ENCODE data around the gene RAVER1.

Gene RAVER1

GRCh38 chr19:10274589-10274988 is 58.7 kb downstream of the RAVER1 start:
- TF ChIP-seq CTCF (IDR thresholded peaks at IDR 0.05; ENCODE audit: low read depth, low read length): no peak
- H3K4me3 ChIP-seq (replicated peaks in 1 of 2; ENCODE audit: low read depth in 2 of 2, low read length in 2 of 2): no peak overlapping the region
- DNase-seq (ENCODE audit: low read depth in 2 of 2): no peak

- H3K4me3 ChIP-seq (replicated peaks in 1 of 2; ENCODE audit: low read depth in 2 of 2, low read length in 2 of 2): peak overlapping the region; percentile 65 to 66
- DNase-seq (ENCODE audit: low read depth in 2 of 2): peak; percentile 45 to 66
- TF ChIP-seq CTCF (IDR thresholded peaks at IDR 0.05; ENCODE audit: low read depth, low read length): no peak
Observed at GRCh38 chr19:10271543-10272086, 61.7 kb downstream of the RAVER1 start.

GRCh38 chr19:10270616-10271394 is 62.5 kb downstream of the RAVER1 start, which contains the start of gene ICAM1:
Gene ICAM1 (plus strand): TSS chr19:10271120. CDS start chr19:10271160, 40 bp downstream.
- TF ChIP-seq CTCF (IDR thresholded peaks at IDR 0.05; ENCODE audit: low read depth, low read length): no peak
- H3K4me3 ChIP-seq (replicated peaks in 1 of 2; ENCODE audit: low read depth in 2 of 2, low read length in 2 of 2): peak within 1 kb of the TSS; percentile 65 to 66
- peak; percentile 90 to 94 for DNase-seq (ENCODE audit: low read depth in 2 of 2)

- peak overlapping the region; percentile 65 to 66 for H3K4me3 ChIP-seq (replicated peaks in 1 of 2; ENCODE audit: low read depth in 2 of 2, low read length in 2 of 2)
- no peak for TF ChIP-seq CTCF (IDR thresholded peaks at IDR 0.05; ENCODE audit: low read depth, low read length)
- peak in 1 of 2 donors; percentile 55 for DNase-seq (ENCODE audit: low read depth in 2 of 2)
Observed at GRCh38 chr19:10270180-10270615, 63.1 kb downstream of the RAVER1 start.

- peak; percentile 82 to 85 for DNase-seq (ENCODE audit: low read depth in 2 of 2)
Observed at GRCh38 chr19:10269333-10270179, 63.8 kb downstream of the RAVER1 start.

More at GRCh38 chr19:10269333-10270179, 63.8 kb downstream of the RAVER1 start:
- peak; percentile 98 for TF ChIP-seq CTCF (IDR thresholded peaks at IDR 0.05; ENCODE audit: low read depth, low read length)
- H3K4me3 ChIP-seq (replicated peaks in 1 of 2; ENCODE audit: low read depth in 2 of 2, low read length in 2 of 2): peak overlapping the region in 1 of 2 donors; percentile 66

Data from cardiac fibroblast (primary cell).